Measurements from ENCODE around the gene HDAC1. TPM values are rescaled to one million over a fixed set of nuclear protein-coding genes. Genes with fewer than 3 reads are reported as not detected.

The HDAC1 gene
- total RNA-seq, 1 donor from 2014 or later, result 40.4 TPM

- intact Hi-C loops (cut with micrococcal nuclease), result no loop called here
- no peaks in the 10 kb centered on the region for H3K4me1 ChIP-seq
- peaks cover 100% of the 10 kb centered on the region for H3K36me3 ChIP-seq
- H3K27ac ChIP-seq (replicated peaks), result no peak overlapping the region
- no peak for TF ChIP-seq CTCF (IDR thresholded peaks at IDR 0.05; ENCODE audit: borderline replicate concordance)
- H3K4me3 ChIP-seq, result no peak overlapping the region
- DNase-seq, result no peak
- no peaks in the 10 kb centered on the region for H3K9me3 ChIP-seq (replicated peaks)
- H3K27me3 ChIP-seq (ENCODE audit: low read depth), result no peaks in the 10 kb centered on the region
Measured at GRCh38 chr1:32377541-32378220, 85.8 kb downstream of the HDAC1 start.

GRCh38 chr1:32380057-32380456 is 88.2 kb downstream of the HDAC1 start:
- H3K27me3 ChIP-seq (ENCODE audit: low read depth), result no peaks in the 10 kb centered on the region
- H3K4me1 ChIP-seq, result no peaks in the 10 kb centered on the region
- H3K4me3 ChIP-seq, result no peak overlapping the region
- H3K9me3 ChIP-seq (replicated peaks), result no peaks in the 10 kb centered on the region
- TF ChIP-seq CTCF (IDR thresholded peaks at IDR 0.05; ENCODE audit: borderline replicate concordance), result no peak
- peaks cover 100% of the 10 kb centered on the region for H3K36me3 ChIP-seq
- H3K27ac ChIP-seq (replicated peaks), result no peak overlapping the region
- intact Hi-C loops (cut with micrococcal nuclease), result no loop called here
- no peak for DNase-seq

Other genes starting within 250 kb of the HDAC1 start
- gene TMEM39B, start 219.1 kb upstream of the HDAC1 start, total RNA-seq, result 5.8 TPM
- gene KPNA6, start 184.0 kb upstream of the HDAC1 start, total RNA-seq, result 75.9 TPM
- gene TXLNA, start 112.4 kb upstream of the HDAC1 start, total RNA-seq, result 17.2 TPM
- 16.7 TPM for gene CCDC28B, start 91.5 kb upstream of the HDAC1 start, total RNA-seq
- gene IQCC, start 86.4 kb upstream of the HDAC1 start, total RNA-seq, result 0.71 TPM
- not detected for gene DCDC2B, start 83.0 kb upstream of the HDAC1 start, total RNA-seq
- gene TMEM234, start 69.7 kb upstream of the HDAC1 start, total RNA-seq, result 10.9 TPM
- 91.1 TPM for gene EIF3I, start 69.7 kb upstream of the HDAC1 start, total RNA-seq
- gene FAM167B, start 44.9 kb upstream of the HDAC1 start, total RNA-seq, result 7.9 TPM
- 0.63 TPM for gene LCK, start 40.8 kb upstream of the HDAC1 start, total RNA-seq
- 10.0 TPM for gene MARCKSL1, start 44.1 kb downstream of the HDAC1 start, total RNA-seq
- 2.1 TPM for gene FAM229A, start 70.4 kb downstream of the HDAC1 start, total RNA-seq
- gene TSSK3, start 70.5 kb downstream of the HDAC1 start, total RNA-seq, result 2.1 TPM
- gene BSDC1, start 102.4 kb downstream of the HDAC1 start, total RNA-seq, result 44.9 TPM
- 0.03 TPM for gene ZBTB8B, start 173.0 kb downstream of the HDAC1 start, total RNA-seq
- 3.4 TPM for gene ZBTB8A, start 247.3 kb downstream of the HDAC1 start, total RNA-seq